A549 (cell line): Measurements from ENCODE around the gene ARL13B.

Experiments used
- CTCF ChIP-seq: fragments of >200 bp; sonication (Bioruptor Twin); formaldehyde crosslinking; IDR thresholded peaks from 3 replicates; pipeline ENCODE4 v1.5.1; 2016
- E2F6 ChIP-seq: IDR thresholded peaks from 2 replicates; pipeline ENCODE4 v1.6.1; 2012; ENCODE audit warnings: low read depth, borderline replicate concordance
- EP300 ChIP-seq, 2 experiments: fragments of >200 bp; sonication (Bioruptor Twin); formaldehyde crosslinking; IDR thresholded peaks; 2 replicates in 1 of 2; 3 replicates in 1 of 2; pipeline ENCODE4 v1.6.1; 2016 to 2017
- HES2 ChIP-seq: fragments of >200 bp; sonication (Bioruptor Twin); formaldehyde crosslinking; IDR thresholded peaks from 2 replicates; pipeline ENCODE4 v1.6.1; 2016
- JUN ChIP-seq, 2 experiments: fragments of >200 bp; sonication (Bioruptor Twin); formaldehyde crosslinking; IDR thresholded peaks; 2 replicates in 1 of 2; 3 replicates in 1 of 2; pipeline ENCODE4 v1.6.1; 2016 to 2017
- MAX ChIP-seq: IDR thresholded peaks from 2 replicates; pipeline ENCODE4 v1.6.1; 2012
- POLR2A ChIP-seq: IDR thresholded peaks from 2 replicates; pipeline ENCODE4 v1.6.1; 2012; ENCODE audit warnings: mild to moderate bottlenecking, low read length
- POLR2AphosphoS2 ChIP-seq: conservative IDR thresholded peaks from 2 replicates; pipeline ENCODE4 v1.6.1; 2012; ENCODE audit warnings: low read length, improper control_type of control experiment, inconsistent platforms
- RCOR1 ChIP-seq: fragments of 150-350 bp; IDR thresholded peaks from 2 replicates; pipeline ENCODE4 v1.6.1; 2014; ENCODE audit warnings: antibody characterized with exemption, low read length, low read depth
- REST ChIP-seq: fragments of 200-600 bp; sonication (generic); IDR thresholded peaks from 2 replicates; pipeline ENCODE4 v1.6.1; 2016; ENCODE audit warnings: antibody characterized with exemption, mild to moderate bottlenecking, moderate library complexity
- RFX5 ChIP-seq: fragments of 450-650 bp; IDR thresholded peaks from 2 replicates; pipeline ENCODE4 v1.7.1; 2014; ENCODE audit warnings: antibody characterized with exemption, mild to moderate bottlenecking, moderate library complexity
- SREBF2 ChIP-seq: fragments of 450-650 bp; IDR thresholded peaks from 2 replicates; pipeline ENCODE4 v1.6.1; 2014; ENCODE audit warnings: mild to moderate bottlenecking, moderate library complexity
- ZC3H11A ChIP-seq: fragments of 450-650 bp; IDR thresholded peaks from 2 replicates; pipeline ENCODE4 v1.6.1; 2014; ENCODE audit warnings: antibody characterized with exemption, mild to moderate bottlenecking
- TF ChIP-seq, protein P1 (sequence below): IDR thresholded peaks from 2 replicates; pipeline ENCODE4 v1.6.1; 2012

DNA sequence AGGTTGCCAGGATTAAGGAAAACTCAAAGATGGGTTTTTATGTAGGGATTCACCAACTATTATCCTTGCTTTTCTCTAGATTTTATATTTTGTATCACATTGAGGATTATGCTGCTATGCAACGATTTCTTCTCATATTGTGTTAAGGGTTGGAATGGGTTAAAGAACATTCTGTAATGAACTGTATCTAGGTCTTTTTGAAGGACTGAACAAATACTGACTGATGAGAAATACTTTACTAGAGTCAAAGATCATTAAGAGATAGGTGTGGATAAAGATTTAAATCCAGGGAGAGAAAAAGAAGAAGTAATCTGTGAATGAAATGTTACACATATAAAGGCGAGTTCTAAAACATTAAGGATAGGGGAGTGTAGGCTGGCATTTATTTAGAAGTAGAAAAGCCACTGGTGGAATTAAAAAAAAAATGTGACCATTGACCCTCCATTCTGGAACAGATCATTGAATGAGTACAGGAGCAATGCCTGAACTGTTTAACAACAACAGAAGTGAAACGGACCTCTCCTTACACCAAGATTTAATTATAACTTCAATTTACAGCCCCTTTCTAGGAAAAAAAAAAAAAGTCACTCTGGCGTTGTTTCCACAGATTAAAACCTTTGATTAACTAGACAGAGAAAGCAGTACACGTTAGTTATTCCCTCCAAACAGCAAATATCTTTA lies 45.4 kb upstream of the ARL13B start:
- TF ChIP-seq POLR2A: no peak
- TF ChIP-seq CTCF: no peak
- TF ChIP-seq RFX5: no peak
- TF ChIP-seq REST: no peak
- TF ChIP-seq MAX: no peak
- no peak for TF ChIP-seq ZC3H11A
- TF ChIP-seq JUN (IDR thresholded peaks at IDR 0.05): no peak
- no peak for TF ChIP-seq HES2
- TF ChIP-seq EP300 (IDR thresholded peaks at IDR 0.05): no peak
- no peak for TF ChIP-seq RCOR1
- no peak for TF ChIP-seq E2F6
- no peak for TF ChIP-seq POLR2AphosphoS2
- no peak for TF ChIP-seq SREBF2
- TF ChIP-seq, protein P1, sequence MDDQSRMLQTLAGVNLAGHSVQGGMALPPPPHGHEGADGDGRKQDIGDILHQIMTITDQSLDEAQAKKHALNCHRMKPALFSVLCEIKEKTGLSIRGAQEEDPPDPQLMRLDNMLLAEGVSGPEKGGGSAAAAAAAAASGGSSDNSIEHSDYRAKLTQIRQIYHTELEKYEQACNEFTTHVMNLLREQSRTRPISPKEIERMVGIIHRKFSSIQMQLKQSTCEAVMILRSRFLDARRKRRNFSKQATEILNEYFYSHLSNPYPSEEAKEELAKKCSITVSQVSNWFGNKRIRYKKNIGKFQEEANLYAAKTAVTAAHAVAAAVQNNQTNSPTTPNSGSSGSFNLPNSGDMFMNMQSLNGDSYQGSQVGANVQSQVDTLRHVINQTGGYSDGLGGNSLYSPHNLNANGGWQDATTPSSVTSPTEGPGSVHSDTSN: no peak
